HEK293 (cell line): Measurements from ENCODE around the gene FAM13B.

ENCODE experiments used
- EGR2 ChIP-seq: fragments of 450-650 bp; formaldehyde crosslinking; IDR thresholded peaks from 2 replicates; pipeline ENCODE4 v1.5.1; 2016; ENCODE audit warnings: low read depth, missing biosample characterization, missing genetic modification characterization
- IKZF3 ChIP-seq: fragments of 450-650 bp; IDR thresholded peaks from 2 replicates; pipeline ENCODE4 v1.5.0; 2018; ENCODE audit warnings: missing biosample characterization, mild to moderate bottlenecking, missing genetic modification characterization, moderate library complexity
- KLF10 ChIP-seq: fragments of 450-650 bp; IDR thresholded peaks from 2 replicates; pipeline ENCODE4 v1.5.1; 2018; ENCODE audit warnings: missing biosample characterization, mild to moderate bottlenecking, missing genetic modification characterization
- KLF16 ChIP-seq: fragments of 450-650 bp; formaldehyde crosslinking; IDR thresholded peaks from 2 replicates; pipeline ENCODE4 v1.5.1; 2017; ENCODE audit warnings: missing biosample characterization, missing genetic modification characterization
- MYNN ChIP-seq: fragments of 450-650 bp; formaldehyde crosslinking; IDR thresholded peaks from 2 replicates; pipeline ENCODE4 v1.5.1; 2016; ENCODE audit warnings: missing biosample characterization, missing genetic modification characterization, borderline replicate concordance
- SCRT1 ChIP-seq: fragments of 450-650 bp; formaldehyde crosslinking; IDR thresholded peaks from 2 replicates; pipeline ENCODE4 v1.5.1; 2016; ENCODE audit warnings: missing biosample characterization, missing genetic modification characterization, borderline replicate concordance
- ZBTB17 ChIP-seq: fragments of 450-650 bp; formaldehyde crosslinking; IDR thresholded peaks from 2 replicates; pipeline ENCODE4 v1.5.1; 2016; ENCODE audit warnings: missing biosample characterization, missing genetic modification characterization
- ZFHX2 ChIP-seq: fragments of 450-650 bp; formaldehyde crosslinking; conservative IDR thresholded peaks from 2 replicates; pipeline ENCODE4 v1.5.1; 2016; ENCODE audit warnings: missing biosample characterization, missing genetic modification characterization
- ZFP37 ChIP-seq: fragments of 450-650 bp; formaldehyde crosslinking; IDR thresholded peaks from 2 replicates; pipeline ENCODE4 v1.5.1; 2016; ENCODE audit warnings: missing biosample characterization, missing genetic modification characterization
- ZNF140 ChIP-seq: fragments of 450-650 bp; formaldehyde crosslinking; IDR thresholded peaks from 2 replicates; pipeline ENCODE4 v1.5.1; 2016; ENCODE audit warnings: missing biosample characterization, missing genetic modification characterization
- ZNF19 ChIP-seq: fragments of 450-650 bp; formaldehyde crosslinking; IDR thresholded peaks from 2 replicates; pipeline ENCODE4; 2016; ENCODE audit warnings: missing biosample characterization, missing genetic modification characterization, low read depth
- ZNF2 ChIP-seq: fragments of 450-650 bp; formaldehyde crosslinking; IDR thresholded peaks from 2 replicates; pipeline ENCODE4 v1.5.1; 2016; ENCODE audit warnings: missing biosample characterization, missing genetic modification characterization
- ZNF214 ChIP-seq: fragments of 450-650 bp; formaldehyde crosslinking; IDR thresholded peaks from 2 replicates; pipeline ENCODE4 v1.5.1; 2017; ENCODE audit warnings: missing biosample characterization, mild to moderate bottlenecking, missing genetic modification characterization, borderline replicate concordance
- ZNF221 ChIP-seq: fragments of 450-650 bp; formaldehyde crosslinking; IDR thresholded peaks from 2 replicates; pipeline ENCODE4 v1.5.1; 2017; ENCODE audit warnings: missing biosample characterization, missing genetic modification characterization, borderline replicate concordance
- ZNF223 ChIP-seq: fragments of 450-650 bp; formaldehyde crosslinking; IDR thresholded peaks from 2 replicates; pipeline ENCODE4 v1.5.1; 2016; ENCODE audit warnings: missing biosample characterization, missing genetic modification characterization
- ZNF24 ChIP-seq: fragments of 450-650 bp; formaldehyde crosslinking; IDR thresholded peaks from 2 replicates; pipeline ENCODE4 v1.5.1; 2016; ENCODE audit warnings: missing biosample characterization, missing genetic modification characterization
- ZNF266 ChIP-seq: fragments of 450-650 bp; formaldehyde crosslinking; IDR thresholded peaks from 2 replicates; pipeline ENCODE4 v1.5.1; 2016; ENCODE audit warnings: missing biosample characterization, missing genetic modification characterization, low read depth
- ZNF311 ChIP-seq: fragments of 450-650 bp; formaldehyde crosslinking; IDR thresholded peaks from 2 replicates; pipeline ENCODE4 v1.5.1; 2017; ENCODE audit warnings: missing biosample characterization, missing genetic modification characterization, borderline replicate concordance
- ZNF354C ChIP-seq: fragments of 450-650 bp; formaldehyde crosslinking; IDR thresholded peaks from 2 replicates; pipeline ENCODE4 v1.5.1; 2016; ENCODE audit warnings: missing biosample characterization, missing genetic modification characterization, low read depth, borderline replicate concordance
- ZNF366 ChIP-seq: fragments of 450-650 bp; formaldehyde crosslinking; conservative IDR thresholded peaks from 2 replicates; pipeline ENCODE4 v1.5.1; 2016; ENCODE audit warnings: missing biosample characterization, missing genetic modification characterization
- ZNF37A ChIP-seq: fragments of 450-650 bp; IDR thresholded peaks from 2 replicates; pipeline ENCODE4 v1.5.1; 2018; ENCODE audit warnings: missing biosample characterization, missing genetic modification characterization
- ZNF404 ChIP-seq: fragments of 450-650 bp; formaldehyde crosslinking; IDR thresholded peaks from 2 replicates; pipeline ENCODE4 v1.5.1; 2017; ENCODE audit warnings: missing biosample characterization, missing genetic modification characterization
- ZNF426 ChIP-seq: fragments of 450-650 bp; formaldehyde crosslinking; IDR thresholded peaks from 2 replicates; pipeline ENCODE4 v1.5.1; 2017; ENCODE audit warnings: missing biosample characterization, missing genetic modification characterization, mild to moderate bottlenecking, inconsistent platforms, moderate library complexity
- ZNF544 ChIP-seq: fragments of 450-650 bp; formaldehyde crosslinking; IDR thresholded peaks from 2 replicates; pipeline ENCODE4 v1.5.0; 2017; ENCODE audit warnings: missing biosample characterization, missing genetic modification characterization
- ZNF549 ChIP-seq: fragments of 450-650 bp; IDR thresholded peaks from 2 replicates; pipeline ENCODE4 v1.5.1; 2018; ENCODE audit warnings: missing biosample characterization, missing genetic modification characterization, mild to moderate bottlenecking, inconsistent platforms, moderate library complexity
- ZNF621 ChIP-seq: fragments of 450-650 bp; formaldehyde crosslinking; IDR thresholded peaks from 2 replicates; pipeline ENCODE4 v1.5.1; 2017; ENCODE audit warnings: missing biosample characterization, missing genetic modification characterization
- ZNF624 ChIP-seq: fragments of 450-650 bp; formaldehyde crosslinking; IDR thresholded peaks from 2 replicates; pipeline ENCODE4 v1.5.1; 2017; ENCODE audit warnings: missing biosample characterization, missing genetic modification characterization
- ZNF629 ChIP-seq: fragments of 450-650 bp; formaldehyde crosslinking; IDR thresholded peaks from 2 replicates; pipeline ENCODE4 v1.5.1; 2017; ENCODE audit warnings: missing biosample characterization, missing genetic modification characterization
- ZNF658 ChIP-seq: fragments of 450-650 bp; formaldehyde crosslinking; IDR thresholded peaks from 2 replicates; pipeline ENCODE4; 2016; ENCODE audit warnings: missing biosample characterization, missing genetic modification characterization
- ZNF664 ChIP-seq: fragments of 450-650 bp; formaldehyde crosslinking; IDR thresholded peaks from 2 replicates; pipeline ENCODE4 v1.5.1; 2016; ENCODE audit warnings: missing biosample characterization, missing genetic modification characterization
- ZNF677 ChIP-seq: fragments of 450-650 bp; IDR thresholded peaks from 2 replicates; pipeline ENCODE4 v1.5.0; 2018; ENCODE audit warnings: missing biosample characterization, mild to moderate bottlenecking, missing genetic modification characterization, moderate library complexity
- ZXDB ChIP-seq: fragments of 450-650 bp; formaldehyde crosslinking; IDR thresholded peaks from 2 replicates; pipeline ENCODE4 v1.5.1; 2016; ENCODE audit warnings: missing biosample characterization, missing genetic modification characterization
- TF ChIP-seq, protein P1 (sequence below): fragments of 450-650 bp; formaldehyde crosslinking; IDR thresholded peaks from 2 replicates; pipeline ENCODE4 v1.5.1; 2016; ENCODE audit warnings: missing biosample characterization, missing genetic modification characterization
- TF ChIP-seq, protein P2 (sequence below): fragments of 450-650 bp; IDR thresholded peaks from 2 replicates; pipeline ENCODE4 v1.5.1; 2018; ENCODE audit warnings: missing biosample characterization, missing genetic modification characterization
- TF ChIP-seq, protein P3 (sequence below): fragments of 450-650 bp; formaldehyde crosslinking; IDR thresholded peaks from 2 replicates; pipeline ENCODE4 v1.5.1; 2016; ENCODE audit warnings: missing biosample characterization, missing genetic modification characterization, low read depth

FAM13B gene

DNA sequence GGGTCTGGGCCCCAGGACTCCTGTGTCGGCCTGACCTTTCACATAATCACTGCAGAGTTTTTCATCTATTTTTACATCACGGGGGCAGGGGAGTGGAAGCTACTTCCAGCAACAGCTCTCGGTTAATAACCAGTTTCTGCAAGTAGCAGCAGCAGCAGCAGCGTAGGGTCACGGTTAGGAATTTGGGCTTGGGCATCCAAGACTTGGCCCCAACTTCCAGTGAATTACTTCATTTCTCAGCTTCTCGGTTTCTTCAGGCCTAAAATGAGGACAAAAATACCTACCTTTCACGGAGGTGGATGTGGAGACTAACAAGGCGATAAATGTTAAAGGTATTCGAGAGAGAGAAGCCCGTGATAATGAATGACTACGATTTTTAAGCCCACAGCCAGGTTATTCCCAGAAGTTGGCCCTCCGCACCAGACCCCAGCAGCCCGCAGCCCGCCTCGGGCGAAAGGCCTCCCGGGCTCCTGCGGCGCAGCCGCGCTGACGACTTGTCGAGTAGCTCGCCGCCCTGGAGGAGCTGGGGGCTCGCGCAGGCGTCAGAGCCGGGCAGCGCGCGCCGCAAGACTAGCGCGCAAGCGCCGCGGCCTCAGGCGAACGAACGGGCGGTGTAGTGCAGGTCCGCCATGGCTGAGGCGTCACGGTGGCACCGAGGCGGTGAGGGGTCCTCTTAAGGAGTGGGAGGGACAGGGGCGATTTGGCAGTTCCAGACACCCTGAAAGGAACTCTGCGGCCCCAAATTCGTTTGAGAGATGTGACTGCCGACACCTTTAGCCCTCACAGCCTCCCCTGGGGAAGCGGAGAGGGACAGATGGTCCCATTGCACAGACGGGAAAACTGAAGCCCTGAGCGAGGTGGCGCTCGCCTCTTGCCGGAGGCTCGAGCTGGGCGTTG is 143.8 kb downstream of the FAM13B start, which contains the start of gene PKD2L2 (continued):
- TF ChIP-seq, protein P1, sequence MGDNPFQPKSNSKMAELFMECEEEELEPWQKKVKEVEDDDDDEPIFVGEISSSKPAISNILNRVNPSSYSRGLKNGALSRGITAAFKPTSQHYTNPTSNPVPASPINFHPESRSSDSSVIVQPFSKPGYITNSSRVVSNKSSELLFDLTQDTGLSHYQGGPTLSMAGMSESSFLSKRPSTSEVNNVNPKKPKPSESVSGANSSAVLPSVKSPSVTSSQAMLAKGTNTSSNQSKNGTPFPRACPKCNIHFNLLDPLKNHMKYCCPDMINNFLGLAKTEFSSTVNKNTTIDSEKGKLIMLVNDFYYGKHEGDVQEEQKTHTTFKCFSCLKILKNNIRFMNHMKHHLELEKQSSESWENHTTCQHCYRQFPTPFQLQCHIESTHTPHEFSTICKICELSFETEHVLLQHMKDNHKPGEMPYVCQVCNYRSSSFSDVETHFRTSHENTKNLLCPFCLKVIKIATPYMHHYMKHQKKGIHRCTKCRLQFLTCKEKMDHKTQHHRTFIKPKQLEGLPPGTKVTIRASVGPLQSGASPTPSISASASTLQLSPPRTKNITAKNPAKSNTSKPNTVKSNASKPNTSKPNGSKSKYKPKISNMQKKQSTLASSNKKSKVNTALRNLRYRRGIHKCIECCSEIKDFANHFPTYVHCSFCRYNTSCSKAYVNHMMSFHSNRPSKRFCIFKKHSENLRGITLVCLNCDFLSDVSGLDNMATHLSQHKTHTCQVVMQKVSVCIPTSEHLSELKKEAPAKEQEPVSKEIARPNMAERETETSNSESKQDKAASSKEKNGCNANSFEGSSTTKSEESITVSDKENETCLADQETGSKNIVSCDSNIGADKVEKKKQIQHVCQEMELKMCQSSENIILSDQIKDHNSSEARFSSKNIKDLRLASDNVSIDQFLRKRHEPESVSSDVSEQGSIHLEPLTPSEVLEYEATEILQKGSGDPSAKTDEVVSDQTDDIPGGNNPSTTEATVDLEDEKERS = peak; percentile 92
- TF ChIP-seq ZNF24 = peak; percentile 81
- no peak for TF ChIP-seq ZNF549 (tag by site-specific recombination)
- TF ChIP-seq KLF10 = no peak; the same call in 1 of the 2 replicates
- TF ChIP-seq, protein P2, sequence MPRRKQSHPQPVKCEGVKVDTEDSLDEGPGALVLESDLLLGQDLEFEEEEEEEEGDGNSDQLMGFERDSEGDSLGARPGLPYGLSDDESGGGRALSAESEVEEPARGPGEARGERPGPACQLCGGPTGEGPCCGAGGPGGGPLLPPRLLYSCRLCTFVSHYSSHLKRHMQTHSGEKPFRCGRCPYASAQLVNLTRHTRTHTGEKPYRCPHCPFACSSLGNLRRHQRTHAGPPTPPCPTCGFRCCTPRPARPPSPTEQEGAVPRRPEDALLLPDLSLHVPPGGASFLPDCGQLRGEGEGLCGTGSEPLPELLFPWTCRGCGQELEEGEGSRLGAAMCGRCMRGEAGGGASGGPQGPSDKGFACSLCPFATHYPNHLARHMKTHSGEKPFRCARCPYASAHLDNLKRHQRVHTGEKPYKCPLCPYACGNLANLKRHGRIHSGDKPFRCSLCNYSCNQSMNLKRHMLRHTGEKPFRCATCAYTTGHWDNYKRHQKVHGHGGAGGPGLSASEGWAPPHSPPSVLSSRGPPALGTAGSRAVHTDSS = peak; percentile 8; the same call in 1 of the 2 replicates
- TF ChIP-seq ZNF664 (tag by site-specific recombination) = no peak
- TF ChIP-seq ZNF677 (tag by site-specific recombination) = no peak
- 0 out of 2 replicates have a peak, but pooled peaks have one; percentile 67 for TF ChIP-seq ZNF624 (tag by site-specific recombination)
- no peak for TF ChIP-seq ZNF426 (tag by site-specific recombination)
- TF ChIP-seq, protein P3, sequence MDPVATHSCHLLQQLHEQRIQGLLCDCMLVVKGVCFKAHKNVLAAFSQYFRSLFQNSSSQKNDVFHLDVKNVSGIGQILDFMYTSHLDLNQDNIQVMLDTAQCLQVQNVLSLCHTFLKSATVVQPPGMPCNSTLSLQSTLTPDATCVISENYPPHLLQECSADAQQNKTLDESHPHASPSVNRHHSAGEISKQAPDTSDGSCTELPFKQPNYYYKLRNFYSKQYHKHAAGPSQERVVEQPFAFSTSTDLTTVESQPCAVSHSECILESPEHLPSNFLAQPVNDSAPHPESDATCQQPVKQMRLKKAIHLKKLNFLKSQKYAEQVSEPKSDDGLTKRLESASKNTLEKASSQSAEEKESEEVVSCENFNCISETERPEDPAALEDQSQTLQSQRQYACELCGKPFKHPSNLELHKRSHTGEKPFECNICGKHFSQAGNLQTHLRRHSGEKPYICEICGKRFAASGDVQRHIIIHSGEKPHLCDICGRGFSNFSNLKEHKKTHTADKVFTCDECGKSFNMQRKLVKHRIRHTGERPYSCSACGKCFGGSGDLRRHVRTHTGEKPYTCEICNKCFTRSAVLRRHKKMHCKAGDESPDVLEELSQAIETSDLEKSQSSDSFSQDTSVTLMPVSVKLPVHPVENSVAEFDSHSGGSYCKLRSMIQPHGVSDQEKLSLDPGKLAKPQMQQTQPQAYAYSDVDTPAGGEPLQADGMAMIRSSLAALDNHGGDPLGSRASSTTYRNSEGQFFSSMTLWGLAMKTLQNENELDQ (tag by site-specific recombination) = no peak
- TF ChIP-seq ZNF354C (tag by site-specific recombination) = no peak
- TF ChIP-seq ZXDB (tag by site-specific recombination) = peak; percentile 82
- peak; percentile 31; the same call in 1 of the 2 replicates for TF ChIP-seq EGR2 (tag by site-specific recombination)
- no peak for TF ChIP-seq ZNF19 (tag by site-specific recombination)
- 0 out of 2 replicates have a peak, but pooled peaks have one; percentile 55 for TF ChIP-seq ZNF266
- TF ChIP-seq ZNF629 (tag by site-specific recombination) = peak; percentile 44; the same call in 1 of the 2 replicates
- 0 out of 2 replicates have a peak, but pooled peaks have one; percentile 12 for TF ChIP-seq ZNF404 (tag by site-specific recombination)
- TF ChIP-seq ZFP37 (tag by site-specific recombination) = peak; percentile 47; the same call in 1 of the 2 replicates
- TF ChIP-seq ZNF544 (tag by site-specific recombination) = no peak
- TF ChIP-seq ZNF223 (tag by site-specific recombination) = no peak
- peak; percentile 36; the same call in 1 of the 2 replicates for TF ChIP-seq ZFHX2 (tag by site-specific recombination)
- TF ChIP-seq ZNF311 (tag by site-specific recombination) = no peak
- no peak for TF ChIP-seq ZNF37A (tag by site-specific recombination)
- no peak for TF ChIP-seq IKZF3 (tag by site-specific recombination)
- no peak for TF ChIP-seq ZNF621
- no peak for TF ChIP-seq ZNF658
- TF ChIP-seq KLF16 (tag by site-specific recombination) = 0 out of 2 replicates have a peak, but pooled peaks have one; percentile 34
- TF ChIP-seq ZNF140 (tag by site-specific recombination) = no peak
- no peak for TF ChIP-seq ZNF214 (tag by site-specific recombination)
- no peak for TF ChIP-seq MYNN (tag by site-specific recombination)
- TF ChIP-seq SCRT1 (tag by site-specific recombination) = no peak
- TF ChIP-seq ZNF366 (tag by site-specific recombination) = no peak
- TF ChIP-seq ZNF2 (tag by site-specific recombination) = peak; percentile 19
- peak; percentile 32 for TF ChIP-seq ZBTB17
- no peak for TF ChIP-seq ZNF221 (tag by site-specific recombination)
